NCI-H1048 (cell line): ENCODE data around the gene TLX1.

Experiments
- DNase-seq: peaks from one replicate; lab custom pipeline; 2025; lab: John Stamatoyannopoulos, UW

Gene TLX1

DNA sequence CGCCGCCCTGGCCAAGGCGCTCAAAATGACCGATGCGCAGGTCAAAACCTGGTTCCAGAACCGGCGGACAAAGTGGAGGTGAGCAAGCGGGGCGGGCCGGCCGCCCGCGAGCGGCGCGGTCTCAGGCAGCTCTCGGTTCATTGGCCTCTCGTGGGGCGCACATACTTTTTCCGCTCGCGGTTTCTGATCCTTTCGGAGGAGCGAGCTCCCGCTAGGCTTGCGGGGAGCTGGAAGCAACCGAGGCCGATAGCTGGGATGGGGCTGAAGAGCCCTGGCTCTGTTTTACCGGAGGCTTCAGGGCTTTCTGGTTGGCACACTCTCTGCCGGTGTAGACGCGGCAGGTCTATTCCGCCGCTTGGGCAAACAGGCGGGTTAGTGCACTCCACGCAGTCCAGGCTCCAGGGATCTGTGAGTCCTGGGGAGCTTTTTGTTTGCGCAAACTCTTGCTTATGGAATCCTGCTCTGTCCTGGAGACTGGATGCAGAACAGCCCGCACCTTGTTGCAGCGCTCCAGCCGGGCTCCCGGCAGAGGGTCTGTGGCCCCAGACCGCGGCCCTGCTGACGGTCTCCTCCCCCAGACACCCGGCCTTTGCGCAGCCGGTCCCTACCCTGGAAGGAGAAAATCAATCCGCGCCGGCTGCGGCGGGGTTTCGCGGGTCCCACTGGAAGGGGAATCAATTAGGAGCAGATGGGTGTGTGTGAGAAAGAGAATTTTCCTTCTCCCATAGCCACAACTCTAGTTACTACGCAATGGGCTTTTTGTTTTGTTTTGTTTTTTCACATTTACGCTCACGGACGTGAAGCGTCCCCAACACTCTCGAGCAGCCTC, 3.4 kb downstream of the TLX1 start:
- no peak for DNase-seq

DNA sequence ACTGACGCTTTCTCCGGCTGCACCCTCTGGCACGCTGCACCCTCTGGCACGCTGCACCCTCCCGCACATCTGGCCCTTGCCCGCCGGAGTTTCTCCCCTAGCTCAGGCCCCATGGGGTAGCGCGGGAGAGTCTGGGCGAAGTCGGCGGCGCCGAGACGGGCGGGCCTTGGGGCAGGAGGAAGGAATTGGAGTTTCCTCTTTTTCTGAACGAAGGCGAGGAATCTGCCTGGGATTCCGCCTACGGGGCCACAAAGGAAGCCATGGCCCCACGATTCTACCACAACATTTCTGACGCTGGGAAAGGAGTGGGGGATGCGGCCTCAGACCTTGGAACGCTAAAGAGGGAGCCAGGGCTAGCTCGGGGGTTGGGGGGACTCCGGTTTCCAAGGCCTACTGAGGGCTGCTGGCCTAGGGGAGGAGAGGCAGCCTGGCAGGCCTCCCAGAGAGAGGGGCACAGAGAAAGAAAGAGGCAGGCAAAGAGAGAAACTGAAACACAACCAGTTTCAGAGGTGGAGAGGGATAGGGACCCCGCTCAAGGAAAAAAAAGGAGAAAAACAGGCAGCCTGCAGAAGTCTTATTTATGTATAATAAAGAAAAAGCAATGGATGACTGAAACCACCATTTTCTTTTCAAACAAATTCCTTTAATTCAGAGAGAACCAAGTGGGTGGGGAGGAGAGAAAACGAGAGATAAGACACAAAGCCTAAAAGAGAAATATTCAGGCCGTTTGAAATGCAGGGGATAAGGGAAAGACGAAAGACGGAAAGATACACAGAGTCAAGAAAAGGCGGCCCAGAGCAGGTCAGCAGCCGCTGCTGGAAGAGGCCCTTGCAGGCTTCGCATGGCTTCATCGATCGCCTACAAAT, 4.3 kb downstream of the TLX1 start:
- no peak for DNase-seq

DNA sequence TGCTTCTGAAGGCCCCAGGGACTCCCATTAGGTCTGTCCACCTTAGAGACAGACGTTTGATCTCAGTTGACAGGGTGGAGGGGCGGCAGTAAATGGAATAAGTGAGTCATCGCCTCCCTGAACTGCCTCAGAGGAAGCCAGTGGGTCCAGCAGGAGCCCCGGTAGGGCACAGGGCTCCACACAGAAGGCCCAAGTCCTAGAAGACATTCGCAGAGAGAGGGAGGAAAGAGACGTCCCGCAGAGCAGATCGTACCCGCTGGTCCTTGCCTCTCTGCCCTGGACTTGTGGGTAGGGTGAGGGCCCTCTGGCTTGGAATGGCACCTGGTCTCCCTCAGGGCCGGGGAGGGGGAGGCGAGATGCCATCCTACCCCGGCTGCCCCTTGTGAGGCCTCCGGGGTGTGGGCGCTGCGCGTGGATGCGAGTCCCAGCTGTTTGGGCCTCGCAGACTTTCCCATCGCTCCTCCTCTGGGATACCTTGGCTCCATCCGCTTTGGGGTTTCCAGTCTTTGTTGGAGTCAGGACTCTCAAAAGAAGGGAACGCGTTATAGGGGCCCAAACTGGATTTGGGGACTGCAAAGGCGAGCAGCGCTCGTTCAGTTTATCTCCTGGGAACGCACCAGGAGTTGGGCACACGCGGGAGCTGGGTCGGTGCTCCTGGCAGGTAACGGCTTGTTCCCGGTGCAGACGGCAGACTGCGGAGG, 5.1 kb downstream of the TLX1 start:
- no peak for DNase-seq

DNA sequence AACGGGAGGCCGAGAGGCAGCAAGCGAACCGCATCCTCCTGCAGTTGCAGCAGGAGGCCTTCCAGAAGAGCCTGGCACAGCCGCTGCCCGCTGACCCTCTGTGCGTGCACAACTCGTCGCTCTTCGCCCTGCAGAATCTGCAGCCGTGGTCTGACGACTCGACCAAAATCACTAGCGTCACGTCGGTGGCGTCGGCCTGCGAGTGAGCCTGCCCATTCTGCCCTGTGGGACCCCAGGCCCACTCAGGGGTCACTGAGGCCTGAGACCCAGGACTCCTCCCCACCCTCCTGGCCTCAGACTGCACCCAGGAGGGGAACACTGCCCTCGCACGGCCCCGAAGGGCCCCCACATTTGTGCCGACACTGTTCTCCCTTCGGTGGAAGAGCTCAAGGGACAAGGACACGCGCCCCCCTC, 5.6 kb downstream of the TLX1 start:
- DNase-seq = no peak

DNA sequence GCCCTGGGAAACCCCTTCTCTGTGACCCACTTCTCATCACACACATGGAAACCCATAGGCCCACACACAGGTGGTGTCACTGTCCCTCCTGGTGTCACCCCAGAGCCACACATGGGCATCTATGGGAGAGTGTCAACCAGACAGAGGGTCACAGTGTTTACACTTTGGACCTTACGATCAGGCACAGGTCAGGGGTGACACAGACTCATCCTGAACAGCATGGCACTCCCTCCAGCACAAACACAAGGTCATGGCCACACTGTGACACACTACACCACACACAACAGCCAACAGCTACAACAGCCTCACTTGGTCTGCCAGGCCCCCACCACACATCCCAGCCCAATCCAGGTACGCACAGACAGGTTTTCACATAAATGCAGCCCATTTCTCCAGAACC, 6.2 kb downstream of the TLX1 start:
- no peak for DNase-seq

DNA sequence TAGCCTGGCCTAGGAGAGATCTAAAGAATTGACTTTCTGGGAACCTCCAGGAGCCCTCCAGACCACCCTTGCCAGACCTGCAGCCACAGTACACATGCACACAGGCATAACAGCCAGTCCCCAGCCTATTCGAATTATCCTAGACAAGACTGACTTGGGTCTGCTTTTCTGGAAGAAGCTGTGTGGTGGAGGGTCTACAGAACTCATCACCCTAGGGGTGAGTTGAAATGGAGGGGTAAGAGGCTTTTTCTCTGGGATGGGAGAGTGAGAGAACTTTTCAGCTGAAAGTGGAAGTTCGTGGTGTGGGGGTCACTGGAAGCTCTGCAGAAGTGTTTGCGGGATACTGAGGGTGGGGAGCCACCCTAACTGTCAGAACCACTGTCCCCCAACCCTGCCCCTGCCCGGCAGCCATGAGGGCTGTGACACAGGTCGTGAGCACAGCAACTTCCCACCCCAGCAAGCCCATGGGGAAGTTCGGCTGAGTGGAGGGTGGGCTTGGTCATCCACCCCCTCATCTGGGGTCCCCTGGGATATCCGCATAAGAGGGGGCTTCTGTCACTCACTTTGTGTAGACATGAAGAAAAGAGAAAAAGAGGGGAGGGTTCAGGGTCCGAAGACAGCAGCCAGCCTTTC, 7.8 kb downstream of the TLX1 start:
- DNase-seq = no peak

DNA sequence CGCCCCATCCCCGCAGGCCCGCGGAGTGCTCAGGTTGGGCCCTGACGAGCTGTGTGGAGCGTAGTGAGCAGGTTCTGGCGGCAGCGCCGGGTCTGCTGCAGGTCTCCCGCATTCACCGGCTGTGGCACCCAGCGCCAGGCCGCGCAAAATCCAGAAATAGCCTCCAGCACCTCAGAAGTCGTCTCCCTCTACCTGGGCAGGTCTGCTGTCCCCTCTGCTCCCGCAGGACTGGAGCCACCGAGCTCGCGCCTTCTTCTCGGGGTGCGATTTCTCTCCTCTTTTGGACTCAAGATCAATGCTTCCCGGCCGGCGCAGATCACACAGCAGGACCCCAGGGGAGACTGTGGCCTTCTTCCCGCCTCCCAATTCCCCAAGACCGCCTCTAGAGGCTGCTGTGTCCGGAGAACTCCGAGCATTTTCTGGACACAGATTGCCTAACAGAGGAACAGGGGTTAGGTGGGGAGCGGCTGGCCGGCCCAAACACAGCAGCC, 8.4 kb downstream of the TLX1 start:
- no peak for DNase-seq

DNA sequence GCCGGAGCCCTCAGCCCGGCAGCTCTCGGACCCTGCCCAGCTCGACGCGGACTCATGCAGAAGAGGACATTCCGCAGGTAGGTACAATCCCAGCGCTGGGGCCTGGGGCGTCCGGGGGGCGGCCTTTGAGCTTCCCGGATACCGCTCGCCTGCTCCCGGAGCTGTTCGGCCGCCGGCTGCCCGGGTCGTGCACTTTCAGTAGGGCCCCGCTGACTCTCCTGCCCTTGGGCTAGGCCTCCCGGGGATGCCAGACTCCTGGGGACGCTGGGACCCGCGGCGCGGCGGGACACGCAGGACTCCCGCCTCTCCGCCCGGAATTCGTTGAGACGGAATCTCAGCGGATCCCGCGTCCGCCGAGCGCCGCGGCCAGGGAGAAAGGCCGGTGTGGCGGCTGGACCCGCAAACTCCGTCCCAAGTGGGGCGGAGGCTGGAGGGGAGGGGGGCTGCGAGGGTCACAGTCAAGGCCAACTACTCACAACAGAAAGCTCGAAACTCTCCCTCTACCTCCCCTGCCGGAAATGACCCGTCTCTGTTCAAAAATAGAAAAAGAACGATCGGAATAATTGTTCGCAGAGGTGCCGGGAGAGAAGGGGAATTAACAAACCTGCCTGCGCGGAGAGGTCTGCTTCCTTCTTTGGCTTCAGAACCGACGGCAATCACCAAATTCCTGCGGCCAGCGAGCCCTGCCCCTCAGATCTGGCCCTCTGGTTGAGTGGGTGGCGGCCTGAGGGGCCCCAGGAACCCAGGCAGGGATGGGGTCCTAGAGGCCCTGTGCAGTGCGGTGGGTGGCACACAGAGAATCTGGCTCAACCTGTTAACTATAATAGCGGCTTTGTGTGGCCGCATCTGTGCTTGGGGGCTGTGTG, 9.2 kb downstream of the TLX1 start:
- no peak for DNase-seq

DNA sequence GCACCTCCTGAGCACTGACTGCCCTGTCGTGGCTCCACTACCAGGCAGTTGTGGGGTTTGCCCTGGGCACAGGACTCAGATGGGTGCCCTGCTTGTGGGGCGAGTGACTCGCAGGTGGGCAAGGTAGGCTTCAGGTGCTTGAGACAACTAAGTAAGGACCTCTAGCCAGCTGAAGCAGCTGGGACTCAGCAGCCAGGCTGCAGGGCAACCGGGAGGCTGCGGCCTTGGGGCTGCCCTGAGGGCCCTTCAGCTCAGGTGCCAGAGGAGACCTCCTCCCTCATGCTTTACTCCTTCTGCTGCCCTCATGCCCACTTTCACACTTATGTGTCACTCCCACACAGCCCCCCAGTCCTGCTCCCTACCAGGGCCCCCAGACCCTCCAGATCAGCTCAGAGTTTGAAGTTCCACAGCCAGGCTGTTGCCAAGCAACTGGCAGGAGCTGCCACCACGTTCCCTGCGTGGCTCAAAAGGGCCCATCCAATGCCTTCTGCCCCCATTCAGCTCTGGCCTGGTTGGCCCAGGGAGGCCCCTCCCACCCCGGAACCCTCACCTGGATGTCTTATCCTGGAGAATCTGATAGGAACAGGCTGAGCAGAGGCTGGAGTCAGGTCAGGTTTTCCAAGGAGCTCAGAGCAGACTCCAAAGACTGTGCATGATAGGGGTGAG, 10.0 kb downstream of the TLX1 start:
- no peak for DNase-seq

DNA sequence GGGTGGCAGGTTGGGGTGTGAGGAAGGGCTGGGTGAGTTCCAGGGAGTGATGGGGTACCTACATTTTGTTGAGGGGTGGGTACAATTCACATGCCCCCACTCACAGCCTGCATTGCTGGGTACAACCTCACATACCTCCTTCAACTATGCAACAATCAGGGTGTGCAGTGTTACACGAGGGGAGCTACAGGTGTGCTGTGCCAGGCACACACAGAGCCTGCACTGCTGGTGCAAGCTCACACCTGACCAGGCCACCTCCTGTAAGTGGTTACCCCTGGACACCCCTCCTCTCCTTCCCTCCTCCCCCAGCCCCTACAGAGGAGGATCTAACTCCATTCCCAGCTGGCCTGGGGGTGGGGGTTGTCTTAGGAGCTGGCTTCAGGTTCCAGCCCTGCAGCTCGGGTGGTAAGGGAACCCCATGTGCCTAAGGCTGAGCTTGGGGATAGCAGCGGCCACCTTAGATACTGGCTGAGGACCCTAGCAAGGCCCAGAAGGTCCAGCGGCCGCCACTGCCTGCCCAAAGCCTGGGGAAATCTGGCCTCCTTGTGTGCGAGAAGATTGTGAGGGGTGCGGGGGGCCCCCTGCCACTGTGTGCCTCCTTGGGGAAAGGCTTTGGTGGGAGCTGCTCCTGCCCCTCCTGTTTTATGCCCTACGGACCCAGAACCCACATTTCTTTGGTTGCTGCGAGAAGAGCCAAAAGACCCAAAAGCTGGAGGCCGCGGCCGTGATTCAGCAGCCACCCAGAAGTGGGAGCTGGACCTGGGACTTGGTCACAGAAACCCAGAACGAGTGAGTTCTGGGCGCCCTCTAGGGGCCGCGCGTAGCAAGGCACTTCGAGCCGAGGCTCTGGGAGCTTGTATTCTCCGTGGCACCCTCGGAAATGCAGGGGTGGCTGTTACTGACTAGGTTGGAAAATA, 10.8 kb downstream of the TLX1 start:
- DNase-seq = peak; percentile 54

DNA sequence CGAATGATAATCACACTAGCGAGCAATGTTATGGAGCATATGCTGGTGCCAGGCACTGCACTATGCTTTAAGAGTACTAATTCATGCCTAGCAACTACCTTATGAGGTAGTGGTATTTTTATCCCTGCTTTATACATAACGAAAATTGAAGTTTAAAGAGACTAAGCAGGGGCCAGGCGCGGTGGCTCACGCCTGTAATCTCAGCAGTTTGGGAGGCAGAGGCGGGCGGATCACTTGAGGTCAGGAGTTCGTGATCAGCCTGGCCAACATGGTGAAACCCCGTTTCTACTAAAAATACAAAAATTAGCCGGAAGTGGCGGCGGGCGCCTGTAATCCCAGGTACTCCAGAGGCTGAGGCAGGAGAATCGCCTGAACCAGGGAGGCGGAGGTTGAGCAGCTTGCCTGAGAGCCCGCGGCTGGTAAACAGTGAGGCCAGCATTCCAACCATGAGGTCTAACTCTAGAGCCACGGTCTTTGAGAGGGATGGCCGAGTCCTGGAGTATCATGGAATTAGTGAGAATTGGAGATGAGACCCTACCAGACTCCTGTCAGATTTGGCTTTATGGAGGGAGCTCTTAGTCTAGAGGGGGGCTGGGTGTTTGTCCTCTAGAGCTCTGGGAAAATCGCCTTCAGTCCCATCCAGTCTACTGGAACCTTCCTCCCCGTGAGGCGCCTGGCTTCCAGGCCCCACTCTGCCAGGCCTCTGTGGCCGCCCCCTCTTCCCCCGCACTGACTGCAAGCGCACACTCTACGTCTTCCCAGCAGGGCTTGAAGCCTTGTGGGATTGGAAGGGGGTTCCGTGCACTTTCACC, 11.6 kb downstream of the TLX1 start:
- DNase-seq = no peak

DNA sequence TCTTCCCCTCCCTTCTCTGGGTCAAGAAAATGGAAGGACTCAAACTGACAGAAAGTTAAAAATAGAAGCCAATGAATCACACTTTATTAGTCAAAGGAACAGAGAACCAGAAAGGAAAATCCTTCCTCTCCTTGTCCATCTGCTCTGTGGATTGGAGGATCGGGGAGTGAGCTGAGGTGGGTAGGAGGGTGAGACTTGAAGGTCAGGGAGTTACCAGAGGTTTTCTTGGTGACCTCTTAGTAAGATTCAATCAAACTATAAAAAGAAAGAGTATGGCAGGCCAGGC, 12.2 kb downstream of the TLX1 start:
- DNase-seq = no peak

DNA sequence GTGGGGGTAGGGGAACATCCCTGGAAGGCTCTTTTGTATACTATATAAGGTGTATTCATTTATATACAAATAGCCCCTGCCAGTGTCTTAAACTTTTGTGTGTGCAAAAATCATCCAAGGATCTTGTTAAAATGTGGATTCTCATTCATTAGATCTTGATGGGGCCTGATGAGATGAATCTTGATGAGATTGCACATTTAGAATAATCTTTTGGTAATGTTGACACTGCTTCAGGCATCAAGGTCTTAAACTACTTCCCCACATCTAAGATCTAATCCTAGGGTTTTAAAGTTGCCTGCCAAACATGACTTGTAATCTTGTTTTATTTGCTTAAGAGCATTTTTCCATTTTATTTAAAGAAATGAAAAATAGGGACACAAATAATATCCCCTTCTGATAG, 13.0 kb downstream of the TLX1 start:
- DNase-seq = no peak

DNA sequence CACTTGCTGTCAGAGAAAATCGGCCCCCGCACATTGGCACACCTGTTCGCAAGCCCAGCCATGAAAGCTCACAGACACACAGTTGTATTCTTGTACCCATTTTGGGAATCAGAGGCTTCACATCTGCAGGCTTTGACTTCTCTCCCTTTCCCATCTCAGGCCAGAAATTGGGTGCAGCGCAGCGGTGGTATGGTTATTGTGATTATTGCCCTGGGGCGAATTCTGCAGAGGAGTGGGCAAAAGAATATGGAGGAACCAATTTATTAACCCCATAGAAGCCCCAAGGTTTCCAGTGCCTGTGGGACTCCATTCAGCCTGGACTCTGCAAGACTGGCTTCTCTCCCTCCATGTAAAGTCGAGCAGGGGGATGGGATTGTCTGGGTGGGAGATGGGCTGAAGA, 14.0 kb downstream of the TLX1 start:
- DNase-seq = no peak

DNA sequence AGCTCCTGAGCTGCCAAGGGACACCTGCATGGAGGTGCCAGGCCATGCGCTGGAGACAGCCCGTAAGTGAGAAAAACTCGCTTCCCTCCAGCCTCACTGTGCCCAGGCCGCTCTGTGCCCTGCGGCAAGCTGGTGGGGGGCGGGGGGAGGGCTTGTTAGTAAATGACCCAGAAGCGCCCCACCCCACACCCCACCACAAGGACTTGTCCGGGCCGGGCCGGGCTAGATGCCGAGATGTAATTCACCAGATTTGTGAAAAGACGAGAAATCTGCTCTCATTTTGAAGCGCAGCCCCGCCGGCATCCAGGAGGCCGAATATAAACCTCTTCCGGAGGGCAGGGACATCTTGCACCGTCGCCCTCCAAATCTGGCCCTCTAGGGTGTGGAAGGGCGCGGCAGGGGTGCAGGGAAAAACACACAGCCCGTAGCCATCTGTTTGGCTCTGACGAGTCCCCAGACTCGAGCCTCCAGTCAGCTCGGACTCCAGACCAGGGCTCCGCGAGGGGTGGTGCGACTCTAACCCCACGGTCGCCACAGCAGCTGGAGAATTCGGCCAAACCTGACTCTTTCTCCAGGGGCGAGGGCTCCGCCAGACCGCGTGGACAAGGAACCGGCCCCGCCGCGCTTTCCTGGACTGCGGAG, 14.8 kb downstream of the TLX1 start:
- no peak for DNase-seq

DNA sequence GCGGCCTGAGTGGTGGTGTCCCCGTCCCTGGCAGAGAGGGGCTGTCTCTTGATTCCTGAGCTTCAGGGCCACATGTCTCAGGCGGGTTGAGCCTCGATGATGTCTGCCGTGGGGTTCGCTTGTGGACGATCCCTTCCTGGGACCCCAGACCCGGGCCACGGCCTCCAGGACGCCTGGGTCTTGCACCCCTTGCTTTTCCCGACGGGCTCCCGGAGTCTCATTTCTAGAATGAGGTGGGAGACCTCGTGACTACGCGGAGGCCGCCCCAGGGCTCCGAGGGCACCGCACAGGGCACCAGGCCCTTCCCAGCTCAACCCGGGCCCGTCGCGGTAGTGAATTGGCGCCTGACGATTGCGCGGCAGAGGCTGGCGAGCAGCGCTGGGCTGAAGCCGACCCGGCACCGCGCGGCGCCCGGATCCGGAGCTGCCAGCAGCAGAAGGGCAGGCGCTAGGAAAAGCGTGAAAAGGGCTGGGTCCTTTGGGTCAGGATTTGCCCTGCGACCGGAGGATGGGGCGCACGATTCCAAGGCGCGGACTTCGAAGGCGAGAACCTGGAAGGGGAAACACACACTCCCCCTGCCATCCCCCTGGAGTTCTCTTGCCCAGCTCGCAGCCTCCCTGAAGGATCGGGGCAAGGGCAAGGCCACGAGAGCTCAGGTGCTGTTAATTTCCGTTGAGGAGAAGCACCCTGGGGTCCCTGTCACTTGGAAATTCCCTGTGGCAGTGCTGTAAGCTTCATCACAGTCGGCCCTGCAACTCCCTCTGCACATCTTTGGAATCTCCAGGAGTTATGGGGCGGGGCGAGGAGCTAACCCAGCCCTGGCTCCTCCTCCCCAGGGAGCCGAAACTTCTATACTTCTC, 15.5 kb downstream of the TLX1 start:
- no peak for DNase-seq

DNA sequence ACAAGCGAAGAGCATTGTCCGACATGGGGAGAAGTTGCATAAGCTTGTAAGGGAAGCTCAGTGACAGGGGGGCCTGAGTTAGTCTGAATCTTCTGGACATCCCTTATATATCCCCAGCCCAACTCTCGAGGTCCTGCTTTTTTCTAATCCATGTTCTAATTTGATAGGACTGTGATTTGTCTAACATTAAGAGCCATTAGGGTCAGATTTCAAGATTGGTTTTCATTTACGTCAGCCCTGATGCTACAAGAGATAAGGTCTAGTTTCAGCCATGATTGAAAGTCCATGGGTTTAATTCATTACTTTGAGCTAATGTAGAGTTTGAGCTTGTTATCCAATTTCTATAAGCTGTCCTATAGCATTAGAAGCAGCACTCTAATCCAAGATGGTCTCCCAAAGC, 20.3 kb downstream of the TLX1 start:
- DNase-seq = no peak
